ENCODE data around the gene GRM7.

GRCh38 chr3:7075901-7076300 is 215.0 kb downstream of the GRM7 start:
- TF ChIP-seq JUNB (IDR thresholded peaks at IDR 0.05; ENCODE audit: unreplicated experiment) (no peak), CTCF (conservative IDR thresholded peaks at IDR 0.05; ENCODE audit: low read depth in 2 of 2) (peak; percentile 22 to 38; a peak in 2 of 4 replicates), POLR2AphosphoS5 (IDR thresholded peaks at IDR 0.05; ENCODE audit: low read depth) (no peak), EZH2phosphoT487 (IDR thresholded peaks at IDR 0.05; ENCODE audit: unreplicated experiment) (no peak), REST (IDR thresholded peaks at IDR 0.05; ENCODE audit: unreplicated experiment) (no peak), EZH2 (IDR thresholded peaks at IDR 0.05; ENCODE audit: low read depth, unreplicated experiment) (no peak), CREB1 (CRISPR knock-in tag; IDR thresholded peaks at IDR 0.05; ENCODE audit: low read depth) (no peak)
